Activated CD4-positive, alpha-beta T cell treated with anti-CD3 and anti-CD28 coated beads for 1 hour (primary cell): Measurements from ENCODE around the gene MRPL43.
"Not testable (repeated sequence)": the region's sequence is repeated elsewhere in the genome, so short reads cannot be mapped to it uniquely, and the experiment has no call there.

Experiments used
- DNase-seq: peaks from one replicate; pipeline ENCODE4 v3.0.0-alpha.2; 2020

The MRPL43 gene

DNA sequence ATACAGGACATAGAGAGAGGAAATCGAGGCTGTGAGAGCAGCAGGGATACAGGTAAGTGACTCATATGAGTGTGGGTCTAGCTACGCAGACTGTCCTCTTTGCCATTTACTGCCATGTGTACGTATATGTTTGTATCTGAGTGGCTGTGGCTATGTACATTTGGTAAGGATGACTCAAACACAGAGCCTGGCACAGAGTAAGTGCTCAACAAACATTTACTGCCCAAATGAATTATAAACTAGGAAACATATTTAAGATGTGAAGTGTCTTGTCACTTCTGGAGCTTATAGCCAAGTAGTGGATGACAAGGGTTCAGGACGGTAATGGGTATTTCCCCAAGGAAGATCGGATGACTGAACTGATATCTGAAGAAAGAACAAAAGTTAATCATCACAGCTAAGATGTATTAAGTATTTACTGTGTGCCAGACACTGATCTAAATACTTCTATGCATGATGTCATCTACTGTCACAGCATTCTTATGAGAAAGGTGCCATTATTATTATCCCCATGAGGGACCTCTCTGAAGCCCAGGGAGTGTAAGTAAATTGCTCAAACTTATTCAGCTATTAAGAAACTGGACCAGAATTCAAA, 6.0 kb downstream of the MRPL43 start:
- no peak for DNase-seq

GRCh38 chr10:100980711-100981110, 6.6 kb downstream of the MRPL43 start:
- DNase-seq: no peak

DNA sequence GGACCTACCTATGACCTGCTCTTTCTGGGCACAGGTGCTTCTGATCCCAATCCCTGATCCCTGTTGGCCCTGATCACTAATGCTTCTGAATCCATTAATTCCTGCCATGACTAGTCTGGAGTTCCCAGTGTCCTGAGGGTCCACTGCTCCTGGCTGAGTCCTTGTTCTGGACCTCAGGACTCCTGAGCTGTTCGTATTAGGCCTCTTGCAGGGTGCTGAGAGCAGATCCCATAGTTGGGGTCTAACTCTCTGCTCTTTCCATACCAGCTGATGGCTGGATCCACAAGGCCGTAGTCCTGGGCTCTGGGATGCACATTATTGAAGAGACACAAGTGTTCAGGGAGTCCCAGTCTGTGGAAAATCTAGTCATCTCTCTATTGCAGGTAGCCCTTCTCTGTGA, 7.0 kb downstream of the MRPL43 start:
- DNase-seq: no peak

- no peak for DNase-seq
Measured at GRCh38 chr10:100979791-100980272, 7.5 kb downstream of the MRPL43 start.

GRCh38 chr10:100978901-100979195, 8.4 kb downstream of the MRPL43 start:
- no peak for DNase-seq

- DNase-seq: no peak
Measured at GRCh38 chr10:100978121-100978900, 9.0 kb downstream of the MRPL43 start.

DNA sequence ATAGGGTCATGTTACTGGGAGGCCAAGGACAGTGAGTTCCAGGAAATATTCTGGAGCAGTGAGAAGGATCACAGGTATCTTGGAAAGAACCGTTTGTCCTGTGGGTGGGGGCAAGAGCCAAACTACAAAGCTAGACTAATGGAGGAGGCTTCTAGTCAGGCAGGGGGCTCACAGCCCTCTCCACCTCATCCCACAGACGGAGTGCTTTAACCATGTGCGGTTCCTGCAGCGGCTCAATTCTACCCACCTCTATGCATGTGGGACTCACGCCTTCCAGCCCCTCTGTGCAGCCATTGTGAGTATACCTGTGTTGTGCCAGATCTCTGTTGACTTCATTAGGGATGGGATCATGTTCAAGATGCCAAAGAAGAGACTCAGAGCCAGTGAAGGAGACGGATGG, 9.9 kb downstream of the MRPL43 start:
- no peak for DNase-seq

DNA sequence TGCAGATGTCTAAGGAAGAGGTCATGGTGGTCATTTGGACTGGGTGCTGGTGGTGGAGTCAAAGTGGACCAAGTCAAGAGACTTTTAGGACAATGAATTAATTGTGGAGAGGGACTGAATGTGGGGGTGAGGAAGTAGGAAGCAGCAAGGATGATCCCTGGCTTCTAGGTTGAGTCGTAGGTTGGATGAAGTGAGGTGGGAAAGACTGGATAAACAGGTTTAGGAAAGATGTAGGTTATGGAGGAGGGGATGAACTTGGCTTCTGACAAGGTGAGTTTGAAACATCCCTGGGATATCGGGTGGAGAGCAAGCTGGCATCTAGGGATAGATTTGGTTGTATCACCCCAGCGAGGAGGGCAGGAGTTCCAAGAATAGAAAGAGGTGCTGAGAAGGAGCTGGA, 10.4 kb downstream of the MRPL43 start:
- no peak for DNase-seq

GRCh38 chr10:100975397-100975796, 11.9 kb downstream of the MRPL43 start:
- not testable (repeated sequence) for DNase-seq

GRCh38 chr10:100972904-100973535, 14.3 kb downstream of the MRPL43 start:
- no peak for DNase-seq

GRCh38 chr10:100972115-100972903, 15.0 kb downstream of the MRPL43 start:
- DNase-seq: no peak

- DNase-seq: no peak
Measured at GRCh38 chr10:100970914-100971811, 16.1 kb downstream of the MRPL43 start.

GRCh38 chr10:100970076-100970913, 17.0 kb downstream of the MRPL43 start:
- DNase-seq: no peak

GRCh38 chr10:100969187-100970075, 17.9 kb downstream of the MRPL43 start, which contains the start of gene SEMA4G:
Gene SEMA4G (plus strand): TSS chr10:100969504. CDS start chr10:100972913, 3,409 bp downstream.
- no peak for DNase-seq

DNA sequence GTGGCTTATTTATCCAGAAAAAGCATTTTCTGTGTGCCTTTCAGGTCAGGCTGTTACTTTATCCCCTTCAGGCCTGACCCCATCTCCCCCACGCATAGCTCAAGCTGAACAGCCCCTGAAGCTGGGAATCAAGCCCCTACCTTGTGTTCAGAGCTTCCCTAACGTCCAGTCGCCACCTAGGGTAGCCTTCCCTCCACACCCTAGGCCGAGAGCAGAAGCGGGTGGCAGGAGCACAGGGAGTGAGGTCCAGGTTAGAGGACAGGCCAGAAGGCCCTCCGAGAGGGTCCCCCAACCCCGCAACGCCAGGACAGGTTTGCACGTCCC, 18.5 kb downstream of the MRPL43 start:
- DNase-seq: no peak

- DNase-seq: no peak
Measured at GRCh38 chr10:100968062-100968736, 19.1 kb downstream of the MRPL43 start.

DNA sequence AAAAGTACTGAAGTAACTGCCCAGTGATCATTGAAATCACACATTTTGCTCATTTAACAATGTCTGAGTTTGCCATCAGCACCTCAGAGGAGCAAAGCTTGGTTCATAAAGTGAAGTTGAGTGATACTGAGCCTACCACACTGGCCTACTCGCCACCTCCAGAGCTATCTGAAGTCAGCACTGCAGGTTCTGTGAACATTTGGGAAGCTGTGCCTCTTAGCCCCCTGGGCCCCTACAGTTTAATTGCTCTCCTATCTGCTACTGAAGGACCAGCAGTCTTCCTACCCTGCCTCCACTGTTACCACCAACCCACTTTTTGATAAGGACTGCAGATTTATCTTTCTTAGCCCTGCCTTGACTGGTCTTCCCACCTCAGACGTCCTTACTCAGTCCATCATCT, 20.0 kb downstream of the MRPL43 start:
- no peak for DNase-seq

DNA sequence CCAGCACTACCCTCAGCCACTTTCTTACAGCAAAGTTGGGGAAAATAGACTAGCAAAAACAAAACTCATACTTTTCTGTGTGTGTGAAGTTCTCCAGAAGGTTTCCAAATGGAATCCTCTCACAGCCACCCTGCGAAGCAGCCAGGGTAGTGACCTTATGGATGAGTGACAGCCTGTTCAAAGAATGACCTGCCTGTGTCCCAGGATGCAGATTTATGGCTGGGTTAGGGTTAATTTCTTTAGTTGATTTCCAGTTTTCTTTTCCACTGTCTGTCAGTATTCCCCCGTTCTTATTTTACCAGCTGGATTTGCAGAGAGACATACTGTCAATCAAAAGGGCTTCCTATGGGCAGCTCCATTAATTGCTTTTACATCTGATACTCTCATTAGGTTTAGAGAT, 20.4 kb downstream of the MRPL43 start:
- no peak for DNase-seq

DNA sequence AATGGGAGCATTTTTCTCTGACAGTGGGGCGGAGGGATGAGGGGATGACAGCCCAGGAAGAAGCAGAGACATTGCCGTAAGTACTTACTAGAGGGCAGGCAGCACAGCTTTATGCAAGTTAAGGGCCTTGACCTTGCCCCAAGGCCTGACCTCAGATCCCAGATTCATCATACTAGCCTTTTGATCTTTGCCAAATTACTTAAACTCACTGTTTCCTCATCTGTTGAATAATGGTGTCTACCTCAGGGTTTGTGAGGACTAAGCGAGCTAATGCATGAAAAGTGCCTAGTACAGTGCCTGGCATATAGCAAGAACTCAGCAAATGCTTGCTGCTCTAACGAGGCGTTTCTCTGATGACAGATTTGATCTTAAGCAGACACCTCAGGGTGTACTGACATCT, 21.5 kb downstream of the MRPL43 start:
- no peak for DNase-seq

GRCh38 chr10:100963826-100964225, 23.5 kb downstream of the MRPL43 start:
- no peak for DNase-seq
